Parathyroid adenoma (tissue), 2 donors: Measurements from ENCODE around the gene SND1.

Source experiments
- H2AFZ ChIP-seq: fragments of 300-600 bp; sonication (generic); one replicate; pipeline ENCODE4 v1.7.0; 2017; ENCODE audit warnings: antibody characterized with exemption, mild to moderate bottlenecking
- H3K27ac ChIP-seq: fragments of 300-600 bp; sonication (generic); one replicate; pipeline ENCODE4 v1.7.0; 2017
- H3K27me3 ChIP-seq: fragments of 300-600 bp; sonication (generic); one replicate; pipeline ENCODE4 v1.7.0; 2017; ENCODE audit warnings: low read length; ENCODE audit not compliant: control insufficient read depth, insufficient read depth
- H3K36me3 ChIP-seq: fragments of 300-600 bp; sonication (generic); one replicate; pipeline ENCODE4 v1.7.0; 2017; ENCODE audit warnings: low read length; ENCODE audit not compliant: control insufficient read depth, insufficient read depth
- H3K4me1 ChIP-seq: fragments of 300-600 bp; sonication (generic); one replicate; pipeline ENCODE4 v1.7.0; 2017; ENCODE audit warnings: control low read depth
- H3K4me2 ChIP-seq: fragments of 300-600 bp; sonication (generic); one replicate; pipeline ENCODE4 v1.7.0; 2017; ENCODE audit warnings: low read length
- H3K4me3 ChIP-seq: fragments of 300-600 bp; sonication (generic); one replicate; pipeline ENCODE4 v1.7.0; 2017; ENCODE audit warnings: low read depth, low read length
- H3K79me2 ChIP-seq: fragments of 300-600 bp; sonication (generic); one replicate; pipeline ENCODE4 v1.7.0; 2017; ENCODE audit warnings: control low read depth
- H3K9ac ChIP-seq: fragments of 300-600 bp; sonication (generic); one replicate; pipeline ENCODE4 v1.7.0; 2017; ENCODE audit warnings: mild to moderate bottlenecking
- H3K9me3 ChIP-seq: fragments of 300-600 bp; sonication (generic); one replicate; pipeline ENCODE4 v1.7.0; 2017; ENCODE audit warnings: low read length; ENCODE audit not compliant: control insufficient read depth
- TF ChIP-seq, protein P1 (sequence below): fragments of 300-600 bp; sonication (generic); IDR thresholded peaks from one replicate; pipeline ENCODE4 v1.7.0; 2017; ENCODE audit warnings: antibody characterized with exemption, mild to moderate bottlenecking
- donor health status: primary hyperparathyroidism.

SND1 gene

DNA sequence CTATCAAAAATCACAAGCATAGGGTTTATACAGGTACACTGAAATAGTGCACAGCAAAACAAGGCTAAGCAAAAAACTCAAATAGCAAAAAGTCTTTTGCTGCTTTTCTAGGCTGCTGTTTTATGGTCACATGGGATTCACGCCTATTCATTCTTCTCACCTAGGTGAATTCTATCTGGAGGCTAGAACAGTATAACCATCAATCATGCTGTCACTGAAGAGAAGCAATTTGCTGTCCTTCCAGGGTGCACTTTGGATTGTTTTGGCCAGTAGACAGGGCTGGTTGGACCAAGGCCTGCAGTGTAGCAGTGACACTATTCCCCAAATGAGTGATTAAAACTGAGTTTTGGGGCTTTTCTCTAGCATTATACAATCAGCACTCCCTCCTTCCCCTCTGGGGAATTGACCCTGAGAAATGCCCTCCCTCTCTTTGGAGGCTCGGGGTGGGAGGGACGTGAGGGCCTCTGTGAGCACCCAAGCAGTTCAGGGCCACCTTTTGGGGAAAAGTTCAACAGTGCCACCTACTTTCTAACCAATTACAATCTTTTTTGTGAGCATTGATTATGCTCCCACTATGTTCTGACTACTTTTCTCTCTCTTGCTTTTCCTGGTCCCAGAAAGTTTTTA lies 16.2 kb upstream of the SND1 start:
- no peaks in the 10 kb centered on the region for H3K27me3 ChIP-seq
- TF ChIP-seq, protein P1, sequence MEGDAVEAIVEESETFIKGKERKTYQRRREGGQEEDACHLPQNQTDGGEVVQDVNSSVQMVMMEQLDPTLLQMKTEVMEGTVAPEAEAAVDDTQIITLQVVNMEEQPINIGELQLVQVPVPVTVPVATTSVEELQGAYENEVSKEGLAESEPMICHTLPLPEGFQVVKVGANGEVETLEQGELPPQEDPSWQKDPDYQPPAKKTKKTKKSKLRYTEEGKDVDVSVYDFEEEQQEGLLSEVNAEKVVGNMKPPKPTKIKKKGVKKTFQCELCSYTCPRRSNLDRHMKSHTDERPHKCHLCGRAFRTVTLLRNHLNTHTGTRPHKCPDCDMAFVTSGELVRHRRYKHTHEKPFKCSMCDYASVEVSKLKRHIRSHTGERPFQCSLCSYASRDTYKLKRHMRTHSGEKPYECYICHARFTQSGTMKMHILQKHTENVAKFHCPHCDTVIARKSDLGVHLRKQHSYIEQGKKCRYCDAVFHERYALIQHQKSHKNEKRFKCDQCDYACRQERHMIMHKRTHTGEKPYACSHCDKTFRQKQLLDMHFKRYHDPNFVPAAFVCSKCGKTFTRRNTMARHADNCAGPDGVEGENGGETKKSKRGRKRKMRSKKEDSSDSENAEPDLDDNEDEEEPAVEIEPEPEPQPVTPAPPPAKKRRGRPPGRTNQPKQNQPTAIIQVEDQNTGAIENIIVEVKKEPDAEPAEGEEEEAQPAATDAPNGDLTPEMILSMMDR: no peak
- no peak overlapping the region for H2AFZ ChIP-seq
- H3K4me2 ChIP-seq: no peak overlapping the region
- no peaks in the 10 kb centered on the region for H3K79me2 ChIP-seq
- H3K27ac ChIP-seq: no peak overlapping the region
- H3K9me3 ChIP-seq: no peaks in the 10 kb centered on the region
- H3K4me3 ChIP-seq: no peak overlapping the region
- no peaks in the 10 kb centered on the region for H3K36me3 ChIP-seq
- no peaks in the 10 kb centered on the region for H3K4me1 ChIP-seq
- no peak overlapping the region for H3K9ac ChIP-seq

DNA sequence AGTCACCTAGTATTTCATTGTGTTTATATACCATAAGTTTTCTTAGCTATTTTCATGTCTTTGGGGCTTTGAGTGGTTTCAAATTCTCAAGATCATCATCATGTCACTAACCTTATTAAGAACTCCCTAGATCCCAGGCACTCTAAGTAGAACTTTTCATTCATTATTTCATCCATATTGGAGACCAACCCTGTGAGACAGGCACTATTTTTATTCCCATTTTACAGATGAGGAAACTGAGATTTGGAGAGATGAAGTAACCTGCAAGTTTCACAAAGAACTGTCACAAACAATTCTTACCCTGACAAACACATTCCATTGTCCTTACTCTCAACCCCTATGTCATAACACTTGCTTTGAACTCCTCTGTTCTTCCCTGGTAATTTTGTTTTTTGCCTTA lies 13.8 kb upstream of the SND1 start:
- H3K4me1 ChIP-seq: no peaks in the 10 kb centered on the region
- no peak overlapping the region for H3K4me3 ChIP-seq
- H3K4me2 ChIP-seq: no peak overlapping the region
- H3K9me3 ChIP-seq: no peaks in the 10 kb centered on the region
- no peak overlapping the region for H2AFZ ChIP-seq
- TF ChIP-seq, protein P1: no peak
- H3K27me3 ChIP-seq: no peaks in the 10 kb centered on the region
- H3K79me2 ChIP-seq: no peaks in the 10 kb centered on the region
- H3K9ac ChIP-seq: no peak overlapping the region
- no peaks in the 10 kb centered on the region for H3K36me3 ChIP-seq
- H3K27ac ChIP-seq: no peak overlapping the region

DNA sequence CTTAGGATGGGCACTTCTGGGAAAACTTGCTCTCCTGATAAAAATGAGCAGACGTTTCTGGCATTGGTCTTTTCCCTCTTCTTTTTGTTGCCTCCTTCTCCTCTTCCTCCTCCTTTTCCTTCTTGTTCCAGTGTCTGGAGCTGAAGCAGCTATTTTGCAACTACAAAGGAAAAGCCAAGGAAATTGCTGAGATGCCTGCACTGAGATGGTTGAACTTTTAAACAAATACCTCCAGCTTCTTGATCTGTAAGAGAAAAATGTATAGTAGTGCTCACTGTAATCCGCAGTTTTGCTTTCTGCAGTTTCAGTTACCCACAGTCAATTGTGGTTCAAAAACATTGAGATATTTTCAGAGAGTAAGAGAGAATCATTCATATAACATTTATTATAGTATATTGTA lies 7.5 kb upstream of the SND1 start:
- Histone ChIP-seq H3K27me3 (no peaks in the 10 kb centered on the region), H3K27ac (no peak overlapping the region), H3K4me1 (no peaks in the 10 kb centered on the region), H3K79me2 (no peaks in the 10 kb centered on the region), H2AFZ (no peak overlapping the region), H3K9ac (no peak overlapping the region), H3K4me3 (no peak overlapping the region), H3K9me3 (no peaks in the 10 kb centered on the region), H3K36me3 (no peaks in the 10 kb centered on the region), H3K4me2 (no peak overlapping the region)
- TF ChIP-seq, protein P1: no peak

DNA sequence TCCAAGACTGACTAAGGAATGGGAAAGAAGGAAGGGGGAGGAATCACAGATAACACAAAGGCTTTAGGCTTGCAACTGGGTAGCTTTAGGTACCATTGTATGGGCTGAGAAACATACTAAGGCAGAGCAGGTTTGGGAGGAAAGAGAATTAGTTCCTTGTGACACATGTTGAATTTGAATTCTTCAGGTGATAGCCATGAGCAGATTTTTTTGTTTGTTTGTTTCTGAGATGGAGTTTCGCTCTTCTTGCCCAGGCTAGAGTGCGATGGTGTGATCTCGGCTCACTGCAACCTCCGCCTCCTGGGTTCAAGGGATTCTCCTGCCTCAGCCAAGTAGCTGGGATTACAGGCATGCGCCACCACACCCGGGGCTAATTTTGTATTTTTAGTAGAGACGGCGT lies 4.4 kb upstream of the SND1 start:
- H3K36me3 ChIP-seq: no peaks in the 10 kb centered on the region
- H3K79me2 ChIP-seq: peaks cover 5% of the 10 kb centered on the region
- H3K4me2 ChIP-seq: no peak overlapping the region
- TF ChIP-seq, protein P1: no peak
- H2AFZ ChIP-seq: no peak overlapping the region
- H3K27ac ChIP-seq: no peak overlapping the region
- H3K27me3 ChIP-seq: no peaks in the 10 kb centered on the region
- H3K9me3 ChIP-seq: no peaks in the 10 kb centered on the region
- H3K4me1 ChIP-seq: peaks cover 6% of the 10 kb centered on the region
- no peak overlapping the region for H3K9ac ChIP-seq
- no peak overlapping the region for H3K4me3 ChIP-seq

DNA sequence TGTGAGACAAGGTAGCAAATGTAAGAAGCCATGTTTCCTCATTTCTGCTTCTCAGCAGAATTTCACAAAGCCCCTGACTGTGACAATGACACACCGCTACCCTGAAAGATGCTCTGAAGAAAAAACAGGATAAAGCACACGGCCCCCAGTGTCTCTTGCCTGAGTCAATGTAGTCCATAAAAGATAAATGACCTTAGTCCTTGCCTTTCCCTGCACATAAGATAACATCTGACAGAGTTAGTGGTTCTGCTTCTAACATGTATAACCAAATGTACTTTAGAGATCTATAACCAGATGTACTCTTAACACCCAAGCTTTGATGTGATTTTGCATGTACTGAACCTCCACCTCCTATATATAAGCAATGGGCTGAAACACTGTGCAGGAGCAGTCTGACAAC lies 3.0 kb upstream of the SND1 start:
- TF ChIP-seq, protein P1: no peak
- Histone ChIP-seq H3K4me2 (no peak overlapping the region), H3K27me3 (no peaks in the 10 kb centered on the region), H3K4me1 (peaks cover 9% of the 10 kb centered on the region), H3K9ac (no peak overlapping the region), H3K9me3 (no peaks in the 10 kb centered on the region), H3K4me3 (no peak overlapping the region), H3K27ac (no peak overlapping the region), H3K79me2 (peaks cover 18% of the 10 kb centered on the region), H3K36me3 (no peaks in the 10 kb centered on the region), H2AFZ (no peak overlapping the region)
